Common myeloid progenitor, CD34-positive (primary cell): ENCODE results near the gene FUT7.

Experiments used
- CTCF ChIA-PET: fragments of 350-600 bp; sonication (Branson Sonifier 250); formaldehyde crosslinking; loops from one replicate; lab custom pipeline; 2021; ENCODE audit warnings: antibody characterized with exemption; lab: Charles Lee
- POLR2A ChIA-PET: fragments of 350-600 bp; sonication (Branson Sonifier 250); formaldehyde crosslinking; loops from one replicate; lab custom pipeline; 2021; ENCODE audit warnings: antibody characterized with exemption; lab: Charles Lee
- DNase-seq, 3 donors: peaks; one replicate each; pipeline versions ENCODE4 v3.0.0 to v3.0.0-alpha.2; 2013
- H3K27ac ChIP-seq, 2 experiments: 1 replicate in 1 of 2; 2 replicates in 1 of 2; pipeline ENCODE4 v1.7.0; 2013; ENCODE audit warnings: inconsistent platforms in 2 of 2, low read length in 2 of 2, mild to moderate bottlenecking in 2 of 2, low read depth in 1 of 2, moderate library complexity in 1 of 2; ENCODE audit not compliant: severe bottlenecking in 2 of 2, insufficient read depth in 1 of 2, poor library complexity in 1 of 2
- H3K27me3 ChIP-seq, 5 experiments: replicated peaks in 2 of 5; 1 replicate in 3 of 5; 2 replicates in 2 of 5; pipeline versions ENCODE4 v1.6.1 to v1.7.0; 2013; ENCODE audit warnings: low read length in 4 of 5, mild to moderate bottlenecking in 2 of 5, moderate library complexity in 2 of 5, inconsistent platforms in 1 of 5; ENCODE audit not compliant: insufficient read depth in 5 of 5, control insufficient read depth in 4 of 5
- H3K36me3 ChIP-seq, 4 experiments: 1 replicate in 2 of 4; 2 replicates in 2 of 4; pipeline versions ENCODE4 v1.6.1 to v1.7.0; 2013; ENCODE audit warnings: low read length in 3 of 4, control low read depth in 1 of 4, mild to moderate bottlenecking in 1 of 4; ENCODE audit not compliant: control insufficient read depth in 4 of 4, insufficient read depth in 4 of 4
- H3K4me1 ChIP-seq, 4 experiments: 1 replicate in 3 of 4; 2 replicates in 1 of 4; pipeline versions ENCODE4 v1.6.1 to v1.7.1; 2013; ENCODE audit warnings: low read length in 3 of 4, mild to moderate bottlenecking in 3 of 4, control low read depth in 1 of 4, inconsistent platforms in 1 of 4, moderate library complexity in 1 of 4; ENCODE audit not compliant: control insufficient read depth in 4 of 4, insufficient read depth in 4 of 4; ENCODE audit errors: control extremely low read depth in 1 of 4
- H3K4me3 ChIP-seq, 7 experiments: 1 replicate in 4 of 7; 2 replicates in 3 of 7; pipeline versions ENCODE4 v1.5.1 to v1.7.0; 2013; ENCODE audit warnings: mild to moderate bottlenecking in 7 of 7, low read length in 6 of 7, moderate library complexity in 6 of 7, inconsistent platforms in 2 of 7, low read depth in 2 of 7, control low read depth in 1 of 7; ENCODE audit not compliant: insufficient read depth in 4 of 7, control insufficient read depth in 1 of 7; ENCODE audit errors: extremely low read depth in 1 of 7
- H3K9me3 ChIP-seq, 5 experiments: 1 replicate in 4 of 5; 2 replicates in 1 of 5; pipeline versions ENCODE4 v1.6.1 to v1.7.1; 2013; ENCODE audit warnings: low read length in 4 of 5, mild to moderate bottlenecking in 2 of 5, inconsistent platforms in 1 of 5, low read depth in 1 of 5, moderate library complexity in 1 of 5; ENCODE audit not compliant: control insufficient read depth in 4 of 5, insufficient read depth in 2 of 5; ENCODE audit errors: control extremely low read depth in 1 of 5
- WGBS: methylation state at CpG from one replicate; pipeline ENCODE4 v1.1.5; 2013; ENCODE audit not compliant: insufficient coverage; 5-methylcytosine and 5-hydroxymethylcytosine counted together

The FUT7 gene

GRCh38 chr9:137037483-137037882 is 5.6 kb upstream of the FUT7 start:
- ChIA-PET CTCF (interaction anchor here (1.0 to 8.5 kb wide), 6 partner anchors 9 to 91 kb away, joined by 3 to 109 read pairs (median 16); partner anchors contain the start of genes ABCA2, C8G, FBXW5 and NPDC1), POLR2A (interaction anchor here (0.6 kb wide), 1 partner anchor 435 kb away, joined by 5 read pairs; no protein-coding TSS in a partner anchor)
- peaks cover 0 to 49% (median 30%) of the 10 kb centered on the region in 4 experiments for H3K36me3 ChIP-seq
- H3K9me3 ChIP-seq = no peaks in the 10 kb centered on the region
- H3K4me1 ChIP-seq = peaks cover 0 to 45% (median 42%) of the 10 kb centered on the region in 4 experiments
- 98% methylated on average over 8 of the region's 10 CpGs for WGBS
- no peak for DNase-seq
- no peak overlapping the region for H3K4me3 ChIP-seq
- no peaks in the 10 kb centered on the region for H3K27me3 ChIP-seq
- no peak overlapping the region for H3K27ac ChIP-seq

- ChIA-PET CTCF (interaction anchor here (0.9 to 8.5 kb wide), 6 partner anchors 10 to 244 kb away, joined by 3 to 109 read pairs (median 17); partner anchors contain the start of genes ABCA2, C8G, FBXW5 and NPDC1), POLR2A (no interaction called here)
- H3K4me3 ChIP-seq = no peak overlapping the region
- DNase-seq = no peak
- H3K9me3 ChIP-seq = no peaks in the 10 kb centered on the region
- peaks cover 0 to 49% (median 30%) of the 10 kb centered on the region in 4 experiments for H3K36me3 ChIP-seq
- peaks cover 0 to 49% (median 46%) of the 10 kb centered on the region in 4 experiments for H3K4me1 ChIP-seq
- H3K27me3 ChIP-seq = no peaks in the 10 kb centered on the region
- no peak overlapping the region for H3K27ac ChIP-seq
- 92% methylated on average over 11 of the region's 13 CpGs for WGBS
Measured at GRCh38 chr9:137037035-137037434, 5.1 kb upstream of the FUT7 start.

- Histone ChIP-seq H3K4me1 (peaks cover 0 to 49% (median 48%) of the 10 kb centered on the region in 4 experiments), H3K9me3 (no peaks in the 10 kb centered on the region), H3K27me3 (no peaks in the 10 kb centered on the region), H3K4me3 (no peak overlapping the region), H3K27ac (no peak overlapping the region), H3K36me3 (peaks cover 0 to 38% (median 26%) of the 10 kb centered on the region in 4 experiments)
- DNase-seq = no peak
- CTCF ChIA-PET = interaction anchor here (0.7 to 8.5 kb wide), 28 partner anchors 8 to 243 kb away, joined by 3 to 109 read pairs (median 5); partner anchors contain the start of genes ABCA2, C8G, CLIC3 and FBXW5
- 98% methylated on average over 7 of the region's 8 CpGs for WGBS
- POLR2A ChIA-PET = interaction anchor here (0.8 kb wide), 1 partner anchor 93 kb away, joined by 4 read pairs; no protein-coding TSS in a partner anchor
Measured at GRCh38 chr9:137035937-137036336, 4.0 kb upstream of the FUT7 start.

- Histone ChIP-seq H3K27me3 (no peaks in the 10 kb centered on the region), H3K4me3 (peak overlapping the region in 4 of 7 experiments; percentile 30 to 59 (median 51)), H3K9me3 (no peaks in the 10 kb centered on the region), H3K27ac (no peak overlapping the region), H3K4me1 (peaks cover 0 to 53% (median 52%) of the 10 kb centered on the region in 4 experiments), H3K36me3 (peaks cover 0 to 33% (median 22%) of the 10 kb centered on the region in 4 experiments)
- ChIA-PET CTCF (interaction anchor here (0.6 to 8.5 kb wide), 36 partner anchors 9 to 248 kb away, joined by 3 to 109 read pairs (median 4); partner anchors contain the start of genes ABCA2, C8G, CLIC3 and FBXW5), POLR2A (interaction anchor here (0.7 to 1.5 kb wide), 3 partner anchors 11 to 92 kb away, joined by 3 to 4 read pairs (median 4); partner anchors contain the start of gene NPDC1)
- 49% methylated on average over 5 of the region's 9 CpGs for WGBS
- DNase-seq = no peak
Measured at GRCh38 chr9:137035507-137035834, 3.6 kb upstream of the FUT7 start.

GRCh38 chr9:137034709-137035506 is 3.0 kb upstream of the FUT7 start:
- DNase-seq = peak; percentile 91 to 96 (median 95)
- WGBS = 1% methylated on average over 21 of the region's 24 CpGs
- Histone ChIP-seq H3K27ac (peak overlapping the region in 1 of 2 experiments; percentile 58), H3K36me3 (peaks cover 0 to 29% (median 20%) of the 10 kb centered on the region in 4 experiments), H3K9me3 (no peaks in the 10 kb centered on the region), H3K4me3 (peak overlapping the region in 5 of 7 experiments; percentile 29 to 59 (median 51)), H3K4me1 (peaks cover 0 to 58% (median 57%) of the 10 kb centered on the region in 4 experiments), H3K27me3 (no peaks in the 10 kb centered on the region)
- CTCF ChIA-PET = interaction anchor here (0.6 to 8.5 kb wide), 42 partner anchors 9 to 248 kb away, joined by 3 to 109 read pairs (median 4); partner anchors contain the start of genes ABCA2, C8G, CLIC3 and FBXW5
- POLR2A ChIA-PET = interaction anchor here (0.7 to 1.5 kb wide), 5 partner anchors 11 to 92 kb away, joined by 3 to 4 read pairs (median 4); partner anchors contain the start of gene NPDC1

GRCh38 chr9:137034039-137034708 is 2.3 kb upstream of the FUT7 start:
- peak; percentile 78 to 91 (median 89) for DNase-seq
- CTCF ChIA-PET = interaction anchor here (0.8 to 8.5 kb wide), 28 partner anchors 10 to 247 kb away, joined by 3 to 109 read pairs (median 6); partner anchors contain the start of genes ABCA2, C8G, CLIC3 and FBXW5
- no peaks in the 10 kb centered on the region for H3K27me3 ChIP-seq
- peaks cover 0 to 21% (median 13%) of the 10 kb centered on the region in 4 experiments for H3K36me3 ChIP-seq
- POLR2A ChIA-PET = interaction anchor here (0.7 to 1.5 kb wide), 2 partner anchors 12 to 59 kb away, joined by 4 read pairs; partner anchors contain the start of gene NPDC1
- peak overlapping the region in 5 of 7 experiments; percentile 30 to 83 (median 73) for H3K4me3 ChIP-seq
- 0% methylated on average over 10 of the region's 15 CpGs for WGBS
- H3K9me3 ChIP-seq = no peaks in the 10 kb centered on the region
- H3K4me1 ChIP-seq = peaks cover 0 to 66% (median 64%) of the 10 kb centered on the region in 4 experiments
- peak overlapping the region in 1 of 2 experiments; percentile 87 for H3K27ac ChIP-seq
